Naive thymus-derived CD4-positive, alpha-beta T cell (primary cell): Measurements from ENCODE around the gene CTNNA3. TPM values are rescaled to one million over a fixed set of nuclear protein-coding genes. Genes with fewer than 3 reads are reported as not detected.

Experiments used
- ATAC-seq: fragments of 150-1000 bp; cut with Tn5 transposase; 2 replicates; pipeline ENCODE4 v1.10.0; 2021; ENCODE audit warnings: mild to moderate bottlenecking, moderate library complexity
- CTCF ChIA-PET: fragments of 350-600 bp; sonication (Branson Sonifier 250); formaldehyde crosslinking; loops from one replicate; lab custom pipeline; 2021; ENCODE audit warnings: antibody characterized with exemption; lab: Charles Lee
- POLR2A ChIA-PET: fragments of 350-600 bp; sonication (Branson Sonifier 250); formaldehyde crosslinking; loops from one replicate; lab custom pipeline; 2021; ENCODE audit warnings: antibody characterized with exemption, inconsistent platforms; lab: Charles Lee
- DNase-seq, 9 donors: peaks; one replicate each; pipeline versions ENCODE4 v3.0.0 to v3.0.0-alpha.2; 2020 to 2022; ENCODE audit warnings: mixed read lengths in 1 of 9
- H3K27ac ChIP-seq: one replicate; pipeline ENCODE4 v1.7.0; 2013; ENCODE audit warnings: mild to moderate bottlenecking, low read depth, low read length, moderate library complexity
- H3K27me3 ChIP-seq, 2 donors: one replicate each; pipeline ENCODE4 v1.7.0; 2013; ENCODE audit warnings: low read length in 2 of 2, mild to moderate bottlenecking in 2 of 2, moderate library complexity in 2 of 2; ENCODE audit not compliant: control insufficient read depth in 2 of 2, insufficient read depth in 2 of 2
- H3K36me3 ChIP-seq, 3 experiments: 1 replicate in 2 of 3; 2 replicates in 1 of 3; pipeline ENCODE4 v1.7.0; 2013; ENCODE audit warnings: low read length in 3 of 3, mild to moderate bottlenecking in 3 of 3, moderate library complexity in 1 of 3; ENCODE audit not compliant: insufficient read depth in 3 of 3, control insufficient read depth in 2 of 3
- H3K4me1 ChIP-seq, 2 donors: one replicate each; pipeline ENCODE4 v1.7.0; 2013; ENCODE audit warnings: low read length in 2 of 2, mild to moderate bottlenecking in 2 of 2, moderate library complexity in 1 of 2; ENCODE audit not compliant: control insufficient read depth in 2 of 2, insufficient read depth in 2 of 2
- H3K4me3 ChIP-seq: 2 replicates; pipeline ENCODE4 v1.7.0; 2013; ENCODE audit warnings: mild to moderate bottlenecking, low read length
- H3K9me3 ChIP-seq, 3 experiments: 1 replicate in 2 of 3; 2 replicates in 1 of 3; pipeline ENCODE4 v1.7.0; 2013; ENCODE audit warnings: low read length in 3 of 3; ENCODE audit not compliant: control insufficient read depth in 2 of 3
- H3K27ac Mint-ChIP-seq, 9 donors: one replicate each; pipeline ENCODE4 v1.8.0; 2020 to 2022; ENCODE audit warnings: mixed read lengths in 9 of 9, mild to moderate bottlenecking in 8 of 9, moderate library complexity in 5 of 9, inconsistent platforms in 2 of 9
- H3K27me3 Mint-ChIP-seq, 5 donors: one replicate each; pipeline ENCODE4 v1.8.0; 2021 to 2022; ENCODE audit warnings: mixed read lengths in 5 of 5, mild to moderate bottlenecking in 1 of 5
- H3K36me3 Mint-ChIP-seq, 5 donors: one replicate each; pipeline ENCODE4 v1.8.0; 2020 to 2022; ENCODE audit warnings: mixed read lengths in 5 of 5, mild to moderate bottlenecking in 3 of 5, inconsistent platforms in 1 of 5
- H3K4me1 Mint-ChIP-seq, 7 donors: one replicate each; pipeline ENCODE4 v1.8.0; 2020 to 2022; ENCODE audit warnings: mixed read lengths in 7 of 7, mild to moderate bottlenecking in 3 of 7, inconsistent platforms in 1 of 7
- H3K4me3 Mint-ChIP-seq, 10 donors: one replicate each; pipeline ENCODE4 v1.8.0; 2020 to 2022; ENCODE audit warnings: mild to moderate bottlenecking in 10 of 10, mixed read lengths in 10 of 10, moderate library complexity in 6 of 10, inconsistent platforms in 2 of 10
- H3K9me3 Mint-ChIP-seq, 11 donors: one replicate each; pipeline ENCODE4 v1.8.0; 2020 to 2022; ENCODE audit warnings: mixed read lengths in 11 of 11, mild to moderate bottlenecking in 4 of 11, inconsistent platforms in 1 of 11, moderate library complexity in 1 of 11
- intact Hi-C, 2 donors: fragments of 100-400 bp; cut with micrococcal nuclease; formaldehyde crosslinking; loops; one replicate each; pipeline ENCODE4 v1.15.1; 2023
- polyA plus RNA-seq, 2 donors: library from polyadenylated mRNA; unstranded; fragments of 300-500 nt; fragmentation: Illumina TruSeq; gene quantifications; one replicate each; pipeline ENCODE4 v1.2.3, GENCODE V29; 2021
- total RNA-seq, 6 experiments: library from RNA in 5 of 6; stranded (reverse) in 5 of 6; gene quantifications; 1 replicate in 5 of 6; 2 replicates in 1 of 6; pipeline ENCODE4 v1.2.3 and lab custom pipeline; 2021 to 2026

Gene CTNNA3
- total and polyA plus RNA-seq, 7 experiments from 2014 or later = 0.43 to 0.84 (median 0.71) TPM; not detected in 2

- Mint-ChIP-seq H3K9me3 (peaks cover 0 to 8% (median 0%) of the 10 kb centered on the region in 11 donors), H3K4me3 (no peak overlapping the region), H3K36me3 (no peaks in the 10 kb centered on the region), H3K4me1 (no peaks in the 10 kb centered on the region), H3K27ac (no peak overlapping the region), H3K27me3 (peaks cover 0 to 4% (median 0%) of the 10 kb centered on the region in 5 donors)
- ATAC-seq = no peak
- no peaks in the 10 kb centered on the region for H3K9me3 ChIP-seq
- no peak overlapping the region for H3K27ac ChIP-seq
- no peak overlapping the region for H3K4me3 ChIP-seq
- H3K36me3 ChIP-seq = no peaks in the 10 kb centered on the region
- ChIA-PET POLR2A (no interaction called here), CTCF (no interaction called here)
- intact Hi-C loops = no loop called here
- DNase-seq = no peak
- H3K4me1 ChIP-seq = no peaks in the 10 kb centered on the region
- H3K27me3 ChIP-seq = no peaks in the 10 kb centered on the region
Measured at GRCh38 chr10:66833861-66834260, 862.1 kb downstream of the CTNNA3 start.

GRCh38 chr10:66832781-66833422, 863.1 kb downstream of the CTNNA3 start:
- no peaks in the 10 kb centered on the region for H3K4me1 ChIP-seq
- H3K27ac ChIP-seq = no peak overlapping the region
- intact Hi-C loops = no loop called here
- H3K27ac Mint-ChIP-seq = no peak overlapping the region
- H3K27me3 Mint-ChIP-seq = peaks cover 0 to 4% (median 0%) of the 10 kb centered on the region in 5 donors
- CTCF ChIA-PET = no interaction called here
- peaks cover 0 to 8% (median 0%) of the 10 kb centered on the region in 11 donors for H3K9me3 Mint-ChIP-seq
- H3K4me3 Mint-ChIP-seq = no peak overlapping the region
- H3K4me1 Mint-ChIP-seq = no peaks in the 10 kb centered on the region
- no peak overlapping the region for H3K4me3 ChIP-seq
- H3K36me3 Mint-ChIP-seq = no peaks in the 10 kb centered on the region
- ATAC-seq = no peak
- POLR2A ChIA-PET = no interaction called here
- H3K27me3 ChIP-seq = no peaks in the 10 kb centered on the region
- no peaks in the 10 kb centered on the region for H3K36me3 ChIP-seq
- H3K9me3 ChIP-seq = no peaks in the 10 kb centered on the region
- DNase-seq = no peak

- DNase-seq (no peak), ATAC-seq (no peak)
- H3K27me3 Mint-ChIP-seq = peaks cover 0 to 4% (median 0%) of the 10 kb centered on the region in 5 donors
- Histone ChIP-seq H3K36me3 (no peaks in the 10 kb centered on the region), H3K4me1 (no peaks in the 10 kb centered on the region), H3K4me3 (no peak overlapping the region), H3K9me3 (no peaks in the 10 kb centered on the region), H3K27ac (no peak overlapping the region), H3K27me3 (no peaks in the 10 kb centered on the region)
- peaks cover 0 to 12% (median 0%) of the 10 kb centered on the region in 11 donors for H3K9me3 Mint-ChIP-seq
- intact Hi-C loops = no loop called here
- H3K4me3 Mint-ChIP-seq = no peak overlapping the region
- H3K27ac Mint-ChIP-seq = no peak overlapping the region
- no peaks in the 10 kb centered on the region for H3K4me1 Mint-ChIP-seq
- ChIA-PET CTCF (no interaction called here), POLR2A (no interaction called here)
- no peaks in the 10 kb centered on the region for H3K36me3 Mint-ChIP-seq
Measured at GRCh38 chr10:66828957-66829356, 867.0 kb downstream of the CTNNA3 start.

GRCh38 chr10:66827353-66827752, 868.6 kb downstream of the CTNNA3 start:
- ATAC-seq (no peak), DNase-seq (no peak)
- ChIA-PET CTCF (no interaction called here), POLR2A (no interaction called here)
- H3K4me3 Mint-ChIP-seq = no peak overlapping the region
- Histone ChIP-seq H3K4me1 (no peaks in the 10 kb centered on the region), H3K27me3 (no peaks in the 10 kb centered on the region), H3K4me3 (no peak overlapping the region), H3K27ac (no peak overlapping the region), H3K36me3 (no peaks in the 10 kb centered on the region), H3K9me3 (no peaks in the 10 kb centered on the region)
- no peak overlapping the region for H3K27ac Mint-ChIP-seq
- no peaks in the 10 kb centered on the region for H3K36me3 Mint-ChIP-seq
- H3K27me3 Mint-ChIP-seq = no peaks in the 10 kb centered on the region
- H3K9me3 Mint-ChIP-seq = peaks cover 0 to 12% (median 0%) of the 10 kb centered on the region in 11 donors
- intact Hi-C loops = no loop called here
- no peaks in the 10 kb centered on the region for H3K4me1 Mint-ChIP-seq

GRCh38 chr10:66823301-66823700, 872.7 kb downstream of the CTNNA3 start:
- intact Hi-C loops = no loop called here
- H3K9me3 Mint-ChIP-seq = peaks cover 0 to 5% (median 0%) of the 10 kb centered on the region in 11 donors
- CTCF ChIA-PET = no interaction called here
- no peaks in the 10 kb centered on the region for H3K36me3 Mint-ChIP-seq
- H3K4me3 Mint-ChIP-seq = no peak overlapping the region
- H3K27ac Mint-ChIP-seq = no peak overlapping the region
- Histone ChIP-seq H3K27ac (no peak overlapping the region), H3K36me3 (no peaks in the 10 kb centered on the region), H3K4me3 (no peak overlapping the region), H3K4me1 (no peaks in the 10 kb centered on the region), H3K9me3 (no peaks in the 10 kb centered on the region), H3K27me3 (no peaks in the 10 kb centered on the region)
- no peaks in the 10 kb centered on the region for H3K4me1 Mint-ChIP-seq
- H3K27me3 Mint-ChIP-seq = no peaks in the 10 kb centered on the region
- no peak for ATAC-seq
- POLR2A ChIA-PET = no interaction called here
- DNase-seq = no peak

GRCh38 chr10:66822801-66823200, 873.2 kb downstream of the CTNNA3 start:
- CTCF ChIA-PET = no interaction called here
- Histone ChIP-seq H3K4me3 (no peak overlapping the region), H3K36me3 (no peaks in the 10 kb centered on the region), H3K27ac (no peak overlapping the region), H3K4me1 (no peaks in the 10 kb centered on the region), H3K27me3 (no peaks in the 10 kb centered on the region), H3K9me3 (no peaks in the 10 kb centered on the region)
- Mint-ChIP-seq H3K27ac (no peak overlapping the region), H3K27me3 (no peaks in the 10 kb centered on the region), H3K4me1 (no peaks in the 10 kb centered on the region), H3K4me3 (no peak overlapping the region), H3K36me3 (no peaks in the 10 kb centered on the region), H3K9me3 (peaks cover 0 to 5% (median 0%) of the 10 kb centered on the region in 11 donors)
- POLR2A ChIA-PET = no interaction called here
- ATAC-seq = no peak
- DNase-seq = no peak
- intact Hi-C loops = no loop called here

- CTCF ChIA-PET = no interaction called here
- intact Hi-C loops = no loop called here
Measured at GRCh38 chr10:66819691-66820090, 876.3 kb downstream of the CTNNA3 start.

More at GRCh38 chr10:66819691-66820090, 876.3 kb downstream of the CTNNA3 start:
- POLR2A ChIA-PET = interaction anchor here (0.6 kb wide), 1 partner anchor 14 kb away, joined by 3 read pairs; no protein-coding TSS in a partner anchor
- DNase-seq (no peak), ATAC-seq (no peak)
- Mint-ChIP-seq H3K36me3 (no peaks in the 10 kb centered on the region), H3K9me3 (peaks cover 0 to 6% (median 0%) of the 10 kb centered on the region in 11 donors), H3K27ac (no peak overlapping the region), H3K4me1 (no peaks in the 10 kb centered on the region), H3K4me3 (no peak overlapping the region), H3K27me3 (no peaks in the 10 kb centered on the region)
- H3K36me3 ChIP-seq = no peaks in the 10 kb centered on the region
- H3K27me3 ChIP-seq = no peaks in the 10 kb centered on the region
- no peak overlapping the region for H3K4me3 ChIP-seq
- no peaks in the 10 kb centered on the region for H3K4me1 ChIP-seq
- H3K9me3 ChIP-seq = no peaks in the 10 kb centered on the region
- H3K27ac ChIP-seq = no peak overlapping the region
